ENCODE measurements around the gene GPR146.

GPR146 gene

GRCh38 chr7:1042492-1042833 lies 1.9 kb upstream of the GPR146 start:
- Mint-ChIP-seq H3K9me3 (no peaks in the 10 kb centered on the region), H3K4me1 (ENCODE audit: low read depth) (peaks cover 60% of the 10 kb centered on the region), H3K27me3 (peaks cover 19% of the 10 kb centered on the region), H3K27ac (no peak overlapping the region), H3K4me3 (no peak overlapping the region), H3K36me3 (ENCODE audit: low read depth) (no peaks in the 10 kb centered on the region)

DNA sequence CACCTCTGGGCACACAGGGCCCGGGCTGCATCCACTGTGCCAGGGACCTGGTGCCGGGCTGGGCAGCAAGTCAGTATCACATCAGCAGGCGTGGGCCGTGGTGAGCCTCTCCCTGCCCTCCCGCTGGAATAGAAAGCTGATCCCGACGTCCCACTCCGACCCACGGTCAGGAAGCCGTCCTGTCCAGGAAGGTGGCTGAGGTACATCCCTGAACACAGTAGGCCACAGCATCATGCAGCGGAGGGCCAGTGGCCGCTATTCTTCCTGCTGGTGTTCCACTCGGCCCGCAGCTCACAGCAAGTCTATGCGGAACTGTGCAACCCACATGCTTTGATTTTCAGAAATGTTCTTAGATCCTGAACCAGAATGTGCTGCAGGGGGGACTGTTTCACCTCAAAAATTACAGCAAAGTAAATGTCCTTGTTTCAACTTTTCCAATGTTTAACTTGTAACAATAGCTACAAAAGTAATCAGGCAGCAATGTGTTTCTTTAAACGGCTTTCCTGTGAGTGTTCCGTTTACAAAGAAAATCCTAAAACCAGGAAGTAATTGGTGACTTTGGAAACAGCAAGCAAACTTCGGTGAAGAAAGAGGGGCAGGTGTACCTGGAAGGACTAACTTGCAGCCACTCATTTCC lies 676 bp upstream of the GPR146 start:
- H3K4me1 Mint-ChIP-seq (ENCODE audit: low read depth) = peaks cover 68% of the 10 kb centered on the region
- H3K9me3 Mint-ChIP-seq = no peaks in the 10 kb centered on the region
- no peaks in the 10 kb centered on the region for H3K36me3 Mint-ChIP-seq (ENCODE audit: low read depth)
- peak overlapping the region; percentile 69 for H3K4me3 Mint-ChIP-seq
- no peak overlapping the region for H3K27ac Mint-ChIP-seq
- peaks cover 19% of the 10 kb centered on the region for H3K27me3 Mint-ChIP-seq

DNA sequence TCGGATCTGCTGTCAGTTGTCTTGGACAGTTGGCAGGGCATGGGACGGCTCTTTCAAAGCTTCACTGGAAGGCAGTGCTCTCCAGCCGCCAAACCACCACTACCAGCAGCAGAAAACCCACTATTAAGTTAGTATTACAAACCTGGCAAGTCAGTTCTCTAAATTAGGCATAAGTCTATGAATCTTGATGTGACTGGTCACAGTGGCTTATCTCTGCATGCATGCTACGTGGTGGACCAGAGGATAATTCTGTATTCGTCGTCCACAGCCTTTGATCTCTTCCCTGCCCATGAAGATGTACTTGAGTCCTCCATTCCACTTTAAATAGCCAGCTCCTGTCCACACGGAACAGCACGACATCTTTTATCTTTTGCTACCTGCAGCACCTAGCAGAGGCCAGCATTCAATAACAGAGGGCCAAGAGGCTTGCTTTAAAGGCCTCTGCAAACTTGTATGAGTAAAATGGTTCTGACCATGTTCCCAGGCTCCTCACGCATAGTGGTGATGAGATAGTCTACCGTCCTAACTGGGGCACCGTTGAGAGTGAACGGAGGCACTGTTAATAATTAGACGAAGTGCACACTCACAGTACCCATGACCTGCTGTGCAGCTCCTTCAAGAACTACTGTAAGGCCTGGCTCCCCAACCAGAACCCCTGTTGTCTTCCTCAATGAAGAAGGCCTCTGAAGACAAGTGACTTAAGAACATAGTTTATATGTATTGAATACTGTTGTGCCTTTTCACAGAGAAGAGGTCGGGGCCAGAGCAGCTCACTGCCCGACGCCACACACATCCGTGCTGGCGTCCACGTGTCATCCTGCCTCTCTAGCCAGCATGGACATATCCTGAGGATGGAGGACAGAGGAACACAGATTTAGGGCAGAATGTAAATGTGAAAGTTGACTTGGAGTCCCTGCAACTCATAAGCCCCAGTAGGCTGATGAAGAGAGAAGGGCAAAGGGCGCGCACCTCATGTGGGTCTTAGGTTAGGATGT lies 1.0 kb downstream of the GPR146 start:
- no peaks in the 10 kb centered on the region for H3K36me3 Mint-ChIP-seq (ENCODE audit: low read depth)
- peak overlapping the region; percentile 91 for H3K4me3 Mint-ChIP-seq
- H3K4me1 Mint-ChIP-seq (ENCODE audit: low read depth) = peaks cover 76% of the 10 kb centered on the region
- H3K27ac Mint-ChIP-seq = peak overlapping the region; percentile 37
- H3K27me3 Mint-ChIP-seq = peaks cover 17% of the 10 kb centered on the region
- no peaks in the 10 kb centered on the region for H3K9me3 Mint-ChIP-seq

DNA sequence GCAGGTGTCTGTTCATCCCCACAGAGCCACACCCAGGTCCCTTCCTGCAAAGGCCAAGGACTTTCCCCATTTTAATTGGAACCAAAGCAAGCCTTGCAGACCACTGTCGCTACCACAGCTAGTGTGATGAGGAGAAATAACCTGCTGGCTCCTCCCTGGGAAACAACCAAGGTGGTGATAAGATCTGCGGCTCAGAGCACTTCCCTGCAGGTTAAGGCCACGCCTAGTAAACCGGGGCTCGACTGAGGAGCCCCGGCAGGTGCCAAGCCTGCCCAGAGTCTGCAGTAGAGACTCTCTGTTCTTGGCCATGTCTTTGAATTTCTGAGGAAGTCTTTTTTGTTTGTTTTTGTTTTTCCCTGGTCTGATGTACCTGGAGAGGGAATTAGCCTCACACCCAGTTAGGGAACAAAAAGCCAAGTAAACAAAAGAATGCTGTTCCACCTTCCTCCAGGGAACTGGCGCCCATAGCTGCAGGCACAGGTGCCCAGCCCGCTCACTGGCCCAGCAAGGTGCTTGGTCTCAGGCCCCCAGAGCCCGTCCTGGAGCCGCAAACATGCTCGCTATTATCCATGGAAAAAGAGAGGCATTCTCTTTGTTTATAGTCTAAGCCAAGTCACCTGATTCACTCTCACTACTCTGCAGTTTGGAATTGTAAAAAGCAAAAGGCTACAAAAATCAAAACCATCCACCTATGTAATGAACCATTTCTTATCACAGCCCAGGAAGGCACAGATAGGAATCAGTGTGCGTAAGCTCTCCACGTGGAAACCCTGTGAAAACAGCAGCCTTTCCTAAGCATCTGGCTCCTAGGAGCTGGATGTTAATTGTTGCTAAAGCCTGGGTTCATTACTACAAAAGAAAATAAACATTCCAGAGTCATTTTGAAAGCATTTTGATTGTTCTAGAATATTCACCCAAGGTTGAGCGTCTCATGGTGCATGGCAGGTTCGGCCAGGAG lies 2.7 kb downstream of the GPR146 start:
- no peaks in the 10 kb centered on the region for H3K9me3 Mint-ChIP-seq
- no peak overlapping the region for H3K4me3 Mint-ChIP-seq
- H3K36me3 Mint-ChIP-seq (ENCODE audit: low read depth) = no peaks in the 10 kb centered on the region
- H3K27ac Mint-ChIP-seq = no peak overlapping the region
- H3K4me1 Mint-ChIP-seq (ENCODE audit: low read depth) = peaks cover 62% of the 10 kb centered on the region
- peaks cover 2% of the 10 kb centered on the region for H3K27me3 Mint-ChIP-seq

DNA sequence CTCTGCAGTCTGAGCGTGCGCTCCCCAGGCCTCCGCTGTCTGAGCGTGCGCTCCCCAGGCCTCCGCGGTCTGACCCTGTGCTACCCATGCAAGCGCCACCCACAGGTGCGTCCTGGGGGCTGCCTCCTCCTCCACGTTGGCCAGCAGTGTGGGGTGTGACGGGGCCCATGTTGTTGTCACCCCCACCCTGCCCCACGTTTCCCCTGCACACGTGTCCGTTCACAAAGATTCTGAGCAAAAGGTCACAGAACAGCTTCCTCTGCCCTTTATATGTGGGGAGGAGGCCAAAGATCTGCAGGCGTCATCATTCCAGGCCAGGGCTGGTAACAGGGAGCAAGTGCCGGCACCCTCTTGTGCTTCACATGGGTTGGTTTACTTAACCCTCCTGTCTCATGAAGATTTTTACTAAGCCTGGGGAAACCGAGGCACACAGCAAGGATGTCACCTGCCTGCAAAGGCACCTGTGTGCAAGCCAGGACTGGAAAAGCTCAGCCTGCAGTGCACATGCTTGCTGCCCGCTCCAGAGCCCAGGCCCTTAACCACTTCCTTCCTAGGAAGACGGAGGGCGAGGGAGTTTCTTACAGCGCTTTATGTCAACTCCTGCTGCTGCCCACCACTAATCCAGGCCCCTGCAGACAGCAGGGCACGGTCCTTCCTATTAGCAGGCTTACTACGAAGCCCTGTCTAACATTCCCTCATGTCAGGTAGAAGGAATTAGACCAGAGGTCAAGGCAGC lies 4.8 kb downstream of the GPR146 start:
- Mint-ChIP-seq H3K27me3 (no peaks in the 10 kb centered on the region), H3K4me1 (ENCODE audit: low read depth) (peaks cover 43% of the 10 kb centered on the region), H3K9me3 (no peaks in the 10 kb centered on the region), H3K4me3 (no peak overlapping the region), H3K27ac (no peak overlapping the region), H3K36me3 (ENCODE audit: low read depth) (no peaks in the 10 kb centered on the region)

- Mint-ChIP-seq H3K4me3 (no peak overlapping the region), H3K27me3 (no peaks in the 10 kb centered on the region), H3K36me3 (ENCODE audit: low read depth) (no peaks in the 10 kb centered on the region), H3K27ac (no peak overlapping the region), H3K9me3 (no peaks in the 10 kb centered on the region), H3K4me1 (ENCODE audit: low read depth) (peaks cover 41% of the 10 kb centered on the region)
Measured at GRCh38 chr7:1049801-1050200, 5.5 kb downstream of the GPR146 start.

- Mint-ChIP-seq H3K4me3 (no peak overlapping the region), H3K36me3 (ENCODE audit: low read depth) (no peaks in the 10 kb centered on the region), H3K27ac (no peak overlapping the region), H3K4me1 (ENCODE audit: low read depth) (peaks cover 41% of the 10 kb centered on the region), H3K9me3 (no peaks in the 10 kb centered on the region), H3K27me3 (no peaks in the 10 kb centered on the region)
Measured at GRCh38 chr7:1050254-1050906, 6.0 kb downstream of the GPR146 start.

- Mint-ChIP-seq H3K27ac (no peak overlapping the region), H3K9me3 (no peaks in the 10 kb centered on the region), H3K4me1 (ENCODE audit: low read depth) (peaks cover 39% of the 10 kb centered on the region), H3K27me3 (no peaks in the 10 kb centered on the region), H3K36me3 (ENCODE audit: low read depth) (no peaks in the 10 kb centered on the region), H3K4me3 (no peak overlapping the region)
Measured at GRCh38 chr7:1050956-1051690, 6.8 kb downstream of the GPR146 start.

DNA sequence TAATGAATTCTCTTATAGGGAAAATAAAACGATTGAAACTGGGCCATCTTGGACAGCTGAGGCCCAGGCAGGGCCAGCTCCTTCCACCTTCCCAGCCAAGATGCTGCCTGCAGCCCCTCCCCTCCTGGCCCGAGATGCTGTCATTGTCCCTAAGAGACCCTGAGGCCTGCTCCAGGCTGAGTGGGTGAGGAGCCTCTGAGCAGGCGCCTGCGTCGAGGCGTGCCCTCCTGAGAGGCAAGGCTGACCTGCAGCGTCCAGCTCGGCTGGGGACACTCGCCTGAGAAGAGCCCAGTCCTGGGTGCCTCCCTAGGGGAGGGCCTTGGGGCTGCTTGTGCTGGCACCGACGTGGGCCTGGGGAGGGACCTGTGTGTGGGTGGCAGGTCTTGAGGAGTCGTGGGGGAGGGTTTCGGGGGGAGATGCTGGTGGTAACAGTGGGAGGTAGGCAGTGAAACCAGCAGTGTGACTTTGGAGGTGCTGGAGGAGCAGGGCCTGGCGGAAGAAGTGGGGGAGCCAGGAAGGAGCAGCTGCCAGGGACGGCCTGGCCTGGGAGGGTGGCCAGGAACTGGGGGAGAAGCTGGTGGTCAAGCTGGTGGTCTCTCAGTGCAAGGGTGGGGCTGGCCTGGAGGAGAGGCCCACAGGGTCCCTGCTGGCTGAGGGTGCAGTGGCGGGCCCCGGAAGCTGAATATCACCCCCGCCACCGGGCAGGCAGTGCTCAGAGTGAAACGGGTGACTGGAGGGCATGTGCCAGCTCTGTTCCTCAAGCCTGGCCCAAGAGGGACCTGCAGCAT lies 7.9 kb downstream of the GPR146 start:
- peaks cover 28% of the 10 kb centered on the region for H3K4me1 Mint-ChIP-seq (ENCODE audit: low read depth)

GRCh38 chr7:1053002-1053411 lies 8.7 kb downstream of the GPR146 start:
- H3K9me3 Mint-ChIP-seq = no peaks in the 10 kb centered on the region
- H3K36me3 Mint-ChIP-seq (ENCODE audit: low read depth) = no peaks in the 10 kb centered on the region
- no peak overlapping the region for H3K27ac Mint-ChIP-seq
- no peak overlapping the region for H3K4me3 Mint-ChIP-seq
- no peaks in the 10 kb centered on the region for H3K27me3 Mint-ChIP-seq
- peaks cover 23% of the 10 kb centered on the region for H3K4me1 Mint-ChIP-seq (ENCODE audit: low read depth)

More for the DNA sequence above, 7.9 kb downstream of the GPR146 start:
- Mint-ChIP-seq H3K36me3 (ENCODE audit: low read depth) (no peaks in the 10 kb centered on the region), H3K4me3 (no peak overlapping the region), H3K9me3 (no peaks in the 10 kb centered on the region), H3K27me3 (no peaks in the 10 kb centered on the region), H3K27ac (no peak overlapping the region)

- no peak overlapping the region for H3K27ac Mint-ChIP-seq
- no peaks in the 10 kb centered on the region for H3K27me3 Mint-ChIP-seq
- no peaks in the 10 kb centered on the region for H3K36me3 Mint-ChIP-seq (ENCODE audit: low read depth)
- H3K9me3 Mint-ChIP-seq = no peaks in the 10 kb centered on the region
- peaks cover 23% of the 10 kb centered on the region for H3K4me1 Mint-ChIP-seq (ENCODE audit: low read depth)
- no peak overlapping the region for H3K4me3 Mint-ChIP-seq
Measured at GRCh38 chr7:1053816-1054370, 9.5 kb downstream of the GPR146 start.

- H3K27me3 Mint-ChIP-seq = no peaks in the 10 kb centered on the region
Measured at GRCh38 chr7:1054438-1054837, 10.1 kb downstream of the GPR146 start.

More at GRCh38 chr7:1054438-1054837, 10.1 kb downstream of the GPR146 start:
- Mint-ChIP-seq H3K4me3 (no peak overlapping the region), H3K27ac (no peak overlapping the region), H3K4me1 (ENCODE audit: low read depth) (peaks cover 18% of the 10 kb centered on the region), H3K36me3 (ENCODE audit: low read depth) (no peaks in the 10 kb centered on the region), H3K9me3 (no peaks in the 10 kb centered on the region)
